Measurements from ENCODE around the gene VWC2L. TPM values are rescaled to one million over a fixed set of nuclear protein-coding genes. Genes with fewer than 3 reads are reported as not detected.

The VWC2L gene
- total RNA-seq (2022; extraction: Qiagen RNA extraction) = not detected in 5 replicates

DNA sequence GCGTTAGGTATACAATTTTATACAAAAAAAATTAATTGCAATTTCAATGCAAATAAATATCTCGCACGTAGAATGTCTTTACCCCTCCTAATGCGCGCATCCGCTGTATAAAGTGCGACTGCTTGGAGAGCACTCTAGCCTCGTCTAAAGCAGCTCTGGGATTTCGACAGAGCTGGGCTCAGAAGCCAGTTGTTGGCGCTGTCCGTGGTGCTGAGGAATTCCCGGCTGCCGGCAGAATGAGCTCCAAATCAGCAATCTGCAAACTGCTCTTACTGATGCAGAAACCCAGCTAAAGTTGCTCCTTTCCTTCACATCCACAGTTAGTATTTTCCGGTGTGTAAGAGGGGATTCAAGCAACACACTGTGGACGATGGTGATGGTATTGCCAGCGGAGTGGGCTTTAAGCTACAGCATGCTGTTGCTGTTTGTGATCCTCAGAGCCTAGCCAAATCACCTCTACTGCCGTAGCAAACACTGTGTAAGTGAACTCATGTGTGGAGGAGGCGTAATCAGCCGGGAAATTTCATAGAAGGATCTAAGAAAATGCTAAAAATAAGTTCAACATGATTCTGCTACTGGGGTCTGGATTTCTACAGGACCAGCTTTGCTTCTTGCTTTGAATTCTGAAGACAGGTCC is at the start of gene VWC2L:
Gene VWC2L, plus strand, starts transcription at position 137 of the 637 bp plus-strand sequence. CDS start 3,140 bp downstream, outside the sequence.

